Hepatocyte (in vitro differentiated cells): ENCODE measurements around the gene SERPING1. TPM values are rescaled to one million over a fixed set of nuclear protein-coding genes. Genes with fewer than 3 reads are reported as not detected.

Experiments used
- DNase-seq: peaks from one replicate; pipeline ENCODE4 v3.0.0-alpha.2; 2016; ENCODE audit warnings: low spot score
- H2AFZ ChIP-seq: fragments of 200-600 bp; sonication (generic); 2 replicates; pipeline ENCODE4 v1.6.0; 2016; ENCODE audit warnings: antibody characterized with exemption, mild to moderate bottlenecking
- H3K27ac ChIP-seq: fragments of 200-600 bp; sonication (generic); 2 replicates; pipeline ENCODE4 v1.5.1; 2016; ENCODE audit warnings: mild to moderate bottlenecking
- H3K27me3 ChIP-seq: fragments of 200-600 bp; sonication (generic); 2 replicates; pipeline ENCODE4 v1.6.1; 2016
- H3K36me3 ChIP-seq: fragments of 200-600 bp; sonication (generic); replicated peaks from 2 replicates; pipeline ENCODE4 v1.5.1; 2016; ENCODE audit warnings: low read depth; ENCODE audit not compliant: insufficient read depth
- H3K4me1 ChIP-seq: fragments of 200-600 bp; sonication (generic); 2 replicates; pipeline ENCODE4 v1.5.1; 2016; ENCODE audit warnings: mild to moderate bottlenecking, moderate library complexity; ENCODE audit not compliant: insufficient read depth
- H3K4me2 ChIP-seq: fragments of 200-600 bp; sonication (generic); 2 replicates; pipeline ENCODE4 v1.6.0; 2016
- H3K4me3 ChIP-seq: fragments of 200-600 bp; sonication (generic); 2 replicates; pipeline ENCODE4 v1.5.1; 2016; ENCODE audit warnings: mild to moderate bottlenecking
- H3K79me2 ChIP-seq: fragments of 200-600 bp; sonication (generic); 2 replicates; pipeline ENCODE4 v1.6.0; 2017; ENCODE audit warnings: mild to moderate bottlenecking
- H3K9me2 ChIP-seq: fragments of 200-600 bp; sonication (generic); replicated peaks from 2 replicates; pipeline ENCODE4 v1.6.0; 2017; ENCODE audit warnings: mild to moderate bottlenecking; ENCODE audit not compliant: insufficient read depth
- H3K9me3 ChIP-seq: fragments of 200-600 bp; sonication (generic); 2 replicates; pipeline ENCODE4 v1.5.1; 2016; ENCODE audit warnings: low read depth, mild to moderate bottlenecking
- H4K20me1 ChIP-seq: fragments of 200-600 bp; sonication (generic); 2 replicates; pipeline ENCODE4 v1.6.0; 2016; ENCODE audit warnings: mild to moderate bottlenecking; ENCODE audit not compliant: insufficient read depth, poor library complexity, severe bottlenecking
- EZH2 ChIP-seq: fragments of 200-600 bp; sonication (generic); IDR thresholded peaks from 2 replicates; pipeline ENCODE4 v1.6.1; 2016; ENCODE audit warnings: antibody characterized with exemption, mild to moderate bottlenecking, borderline replicate concordance
- EZH2phosphoT487 ChIP-seq: fragments of 200-600 bp; sonication (generic); IDR thresholded peaks from one replicate; pipeline ENCODE4 v1.6.1; 2018; ENCODE audit warnings: antibody characterized with exemption, mild to moderate bottlenecking, low read depth, moderate library complexity; ENCODE audit not compliant: unreplicated experiment, severe bottlenecking
- WGBS: methylation state at CpG from one replicate; pipeline ENCODE4 v1.1.6; 2016; ENCODE audit warnings: low lambda C conversion rate; ENCODE audit errors: missing lambda C conversion rate; 5-methylcytosine and 5-hydroxymethylcytosine counted together
- polyA plus RNA-seq: library from polyadenylated mRNA; unstranded; fragments of >200 nt; fragmentation: Nextera tagmentation; extraction: Ambion mirVana; gene quantifications from 2 replicates; pipeline ENCODE4 v1.2.1, GENCODE V29; 2016
- total RNA-seq: library from RNA; depleted of rRNA; stranded (reverse); fragments of >200 nt; gene quantifications from 2 replicates; pipeline ENCODE4 v1.2.3, GENCODE V29; 2014
- TF ChIP-seq, protein P1 (sequence below): fragments of 200-600 bp; sonication (generic); IDR thresholded peaks from 2 replicates; pipeline ENCODE4 v1.5.1; 2016; ENCODE audit warnings: antibody characterized with exemption, mild to moderate bottlenecking; ENCODE audit not compliant: poor library complexity

The SERPING1 gene
- total and polyA plus RNA-seq, 2 experiments from 2014 or later = 129 to 445 TPM

DNA sequence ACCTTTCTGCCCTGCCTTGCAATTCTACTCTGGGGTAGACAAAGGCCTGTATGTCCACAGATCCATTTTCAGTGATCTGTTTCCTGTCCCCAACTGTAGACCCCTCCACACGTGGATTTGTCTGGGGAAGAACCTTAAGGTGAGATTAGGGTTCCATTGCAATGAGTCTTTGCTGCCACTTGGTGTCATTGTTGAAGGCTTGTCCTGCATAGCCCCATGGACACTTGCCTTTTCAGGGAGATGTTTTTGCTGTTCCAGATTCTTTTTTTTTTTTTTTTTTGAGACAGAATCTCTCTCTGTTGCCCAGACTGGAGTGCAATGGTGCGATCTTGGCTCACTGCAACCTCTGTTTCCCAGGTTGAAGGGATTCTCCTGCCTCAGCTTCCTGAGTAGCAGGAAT, 21.8 kb downstream of the SERPING1 start:
- H4K20me1 ChIP-seq = no peaks in the 10 kb centered on the region
- H3K79me2 ChIP-seq = no peaks in the 10 kb centered on the region
- no peaks in the 10 kb centered on the region for H3K27me3 ChIP-seq
- no peaks in the 10 kb centered on the region for H3K9me2 ChIP-seq
- no peak overlapping the region for H3K4me2 ChIP-seq
- no peak overlapping the region for H2AFZ ChIP-seq
- H3K36me3 ChIP-seq = no peaks in the 10 kb centered on the region
- no peaks in the 10 kb centered on the region for H3K4me1 ChIP-seq
- DNase-seq = no peak
- H3K4me3 ChIP-seq = no peak overlapping the region
- no peak overlapping the region for H3K27ac ChIP-seq
- TF ChIP-seq, protein P1, sequence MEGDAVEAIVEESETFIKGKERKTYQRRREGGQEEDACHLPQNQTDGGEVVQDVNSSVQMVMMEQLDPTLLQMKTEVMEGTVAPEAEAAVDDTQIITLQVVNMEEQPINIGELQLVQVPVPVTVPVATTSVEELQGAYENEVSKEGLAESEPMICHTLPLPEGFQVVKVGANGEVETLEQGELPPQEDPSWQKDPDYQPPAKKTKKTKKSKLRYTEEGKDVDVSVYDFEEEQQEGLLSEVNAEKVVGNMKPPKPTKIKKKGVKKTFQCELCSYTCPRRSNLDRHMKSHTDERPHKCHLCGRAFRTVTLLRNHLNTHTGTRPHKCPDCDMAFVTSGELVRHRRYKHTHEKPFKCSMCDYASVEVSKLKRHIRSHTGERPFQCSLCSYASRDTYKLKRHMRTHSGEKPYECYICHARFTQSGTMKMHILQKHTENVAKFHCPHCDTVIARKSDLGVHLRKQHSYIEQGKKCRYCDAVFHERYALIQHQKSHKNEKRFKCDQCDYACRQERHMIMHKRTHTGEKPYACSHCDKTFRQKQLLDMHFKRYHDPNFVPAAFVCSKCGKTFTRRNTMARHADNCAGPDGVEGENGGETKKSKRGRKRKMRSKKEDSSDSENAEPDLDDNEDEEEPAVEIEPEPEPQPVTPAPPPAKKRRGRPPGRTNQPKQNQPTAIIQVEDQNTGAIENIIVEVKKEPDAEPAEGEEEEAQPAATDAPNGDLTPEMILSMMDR = no peak
- TF ChIP-seq EZH2phosphoT487 (no peak), EZH2 (no peak)
- WGBS = 93% methylated on average over 2 of the region's 2 CpGs
- H3K9me3 ChIP-seq = no peaks in the 10 kb centered on the region

DNA sequence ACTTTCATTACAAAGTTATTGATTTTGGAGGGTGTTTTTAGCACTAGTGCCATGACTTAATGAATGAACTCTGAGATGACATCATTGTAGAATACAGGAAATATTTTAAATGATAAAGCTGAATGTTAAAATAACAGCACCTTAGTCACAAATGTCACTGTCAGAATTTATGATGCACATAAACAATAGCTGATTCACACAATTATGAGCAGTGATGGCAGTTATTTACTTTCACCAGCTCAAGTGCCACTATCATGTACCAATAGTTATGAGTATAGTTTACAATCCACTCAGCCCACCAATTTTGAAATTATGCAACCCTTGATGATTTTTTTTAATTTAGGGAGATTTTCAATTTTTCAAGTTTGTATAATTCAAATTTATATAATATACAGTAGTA, 23.0 kb downstream of the SERPING1 start:
- no peaks in the 10 kb centered on the region for H4K20me1 ChIP-seq
- H3K27ac ChIP-seq = no peak overlapping the region
- H3K9me2 ChIP-seq = no peaks in the 10 kb centered on the region
- TF ChIP-seq, protein P1 = no peak
- no peaks in the 10 kb centered on the region for H3K4me1 ChIP-seq
- no peak overlapping the region for H3K4me3 ChIP-seq
- H3K79me2 ChIP-seq = no peaks in the 10 kb centered on the region
- DNase-seq = no peak
- no peaks in the 10 kb centered on the region for H3K36me3 ChIP-seq
- no peaks in the 10 kb centered on the region for H3K9me3 ChIP-seq
- no peaks in the 10 kb centered on the region for H3K27me3 ChIP-seq
- no peak overlapping the region for H2AFZ ChIP-seq
- no peak overlapping the region for H3K4me2 ChIP-seq

DNA sequence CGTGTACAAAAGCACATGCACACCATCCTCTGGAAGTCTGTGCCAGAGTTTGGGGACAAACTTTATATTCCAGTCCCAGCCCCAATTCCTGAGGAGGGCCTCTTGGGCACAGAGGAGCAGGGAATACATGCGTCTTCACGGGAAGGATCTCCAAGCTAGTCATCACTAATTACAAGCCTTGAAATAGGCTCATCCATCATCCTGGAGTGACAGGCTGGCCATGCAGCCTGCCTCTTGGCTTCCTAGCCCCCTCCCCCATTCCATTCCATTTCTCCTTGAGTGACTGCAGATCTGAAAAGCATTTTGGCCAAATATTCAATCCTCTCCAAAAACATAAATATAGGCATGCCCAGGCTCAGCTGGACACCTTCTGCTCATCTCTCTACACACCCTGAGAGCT, 24.8 kb downstream of the SERPING1 start:
- no peak overlapping the region for H3K4me2 ChIP-seq
- no peaks in the 10 kb centered on the region for H3K36me3 ChIP-seq
- H3K4me1 ChIP-seq = no peaks in the 10 kb centered on the region
- H3K9me2 ChIP-seq = no peaks in the 10 kb centered on the region
- DNase-seq = no peak
- H4K20me1 ChIP-seq = no peaks in the 10 kb centered on the region
- no peaks in the 10 kb centered on the region for H3K27me3 ChIP-seq
- H3K27ac ChIP-seq = no peak overlapping the region
- 52% methylated on average over 3 of the region's 3 CpGs for WGBS
- no peaks in the 10 kb centered on the region for H3K79me2 ChIP-seq
- no peak overlapping the region for H2AFZ ChIP-seq
- no peak overlapping the region for H3K4me3 ChIP-seq
- TF ChIP-seq, protein P1 = no peak
- no peaks in the 10 kb centered on the region for H3K9me3 ChIP-seq

DNA sequence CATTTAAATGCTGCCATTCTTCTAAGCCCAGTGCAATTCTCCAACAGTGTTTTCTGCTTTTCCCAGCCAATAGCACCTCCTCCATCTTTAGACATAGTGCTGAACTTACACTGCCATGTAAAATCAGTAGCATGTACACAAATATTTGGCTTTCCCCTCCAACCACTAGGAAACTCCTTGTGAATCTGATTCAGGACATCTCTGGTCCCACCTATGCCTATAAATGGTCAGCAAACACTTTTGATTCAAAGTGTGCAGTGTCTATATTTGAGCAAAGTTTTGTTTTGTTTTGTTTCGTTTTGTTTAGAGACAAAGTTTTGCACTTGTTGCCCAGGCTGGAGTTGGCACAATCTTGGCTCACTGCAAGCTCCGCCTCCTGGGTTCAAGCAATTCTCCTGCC, 27.4 kb downstream of the SERPING1 start:
- Histone ChIP-seq H2AFZ (no peak overlapping the region), H3K79me2 (no peaks in the 10 kb centered on the region), H3K4me1 (no peaks in the 10 kb centered on the region), H3K4me2 (no peak overlapping the region), H4K20me1 (no peaks in the 10 kb centered on the region), H3K27me3 (no peaks in the 10 kb centered on the region), H3K4me3 (no peak overlapping the region), H3K9me3 (no peaks in the 10 kb centered on the region), H3K36me3 (no peaks in the 10 kb centered on the region), H3K27ac (no peak overlapping the region), H3K9me2 (no peaks in the 10 kb centered on the region)
- DNase-seq = no peak
- TF ChIP-seq EZH2 = no peak
- TF ChIP-seq, protein P1 = no peak
- TF ChIP-seq EZH2phosphoT487 = no peak
- whole genome bisulfite sequencing = 97% methylated on average over 2 of the region's 2 CpGs
